Natural killer cell (primary cell): ENCODE measurements around the gene LIMK2. TPM values are rescaled to one million over a fixed set of nuclear protein-coding genes. Genes with fewer than 3 reads are reported as not detected.

Experiments
- ATAC-seq, 3 donors: fragments of 150-1000 bp in 2 of 3; fragments of 200-7000 bp in 1 of 3; cut with Tn5 transposase; 1 replicate in 1 of 3; 2 replicates in 2 of 3; pipeline ENCODE4 v1.10.0; 2021; ENCODE audit warnings: mild to moderate bottlenecking in 2 of 3, moderate library complexity in 2 of 3
- DNase-seq, 2 donors: peaks; one replicate each; pipeline versions ENCODE4 v3.0.0 to v3.0.0-alpha.2; 2013 to 2021; ENCODE audit warnings: mixed read lengths in 1 of 2
- H3K27ac ChIP-seq: one replicate; pipeline ENCODE4 v1.5.1; 2013; ENCODE audit warnings: mild to moderate bottlenecking, low read length
- H3K27me3 ChIP-seq: one replicate; pipeline ENCODE4 v1.6.1; 2013; ENCODE audit warnings: low read length; ENCODE audit not compliant: control insufficient read depth, insufficient read depth
- H3K36me3 ChIP-seq: one replicate; pipeline ENCODE4 v1.6.1; 2013; ENCODE audit warnings: low read length; ENCODE audit not compliant: control insufficient read depth, insufficient read depth
- H3K4me1 ChIP-seq: one replicate; pipeline ENCODE4 v1.6.1; 2013; ENCODE audit warnings: low read length; ENCODE audit not compliant: control insufficient read depth, insufficient read depth
- H3K4me3 ChIP-seq: one replicate; pipeline ENCODE4 v1.5.1; 2013; ENCODE audit warnings: low read length
- H3K9me3 ChIP-seq: one replicate; pipeline ENCODE4 v1.6.1; 2013; ENCODE audit warnings: low read length; ENCODE audit not compliant: control insufficient read depth, insufficient read depth
- H3K27ac Mint-ChIP-seq, 2 donors: one replicate each; pipeline ENCODE4 v1.8.0; 2022; ENCODE audit warnings: mild to moderate bottlenecking in 2 of 2, mixed read lengths in 2 of 2, moderate library complexity in 1 of 2
- H3K27me3 Mint-ChIP-seq, 2 donors: one replicate each; pipeline ENCODE4 v1.8.0; 2022; ENCODE audit warnings: low read depth in 2 of 2, mixed read lengths in 2 of 2
- H3K36me3 Mint-ChIP-seq: one replicate; pipeline ENCODE4 v1.8.0; 2022; ENCODE audit warnings: mixed read lengths
- H3K4me1 Mint-ChIP-seq, 2 donors: one replicate each; pipeline ENCODE4 v1.8.0; 2022; ENCODE audit warnings: mixed read lengths in 2 of 2
- H3K4me3 Mint-ChIP-seq: one replicate; pipeline ENCODE4 v1.8.0; 2022; ENCODE audit warnings: mild to moderate bottlenecking, moderate library complexity, mixed read lengths
- H3K9me3 Mint-ChIP-seq, 2 donors: one replicate each; pipeline ENCODE4 v1.8.0; 2022; ENCODE audit warnings: mixed read lengths in 2 of 2
- WGBS: methylation state at CpG from one replicate; pipeline ENCODE4 v1.1.7; 2013; ENCODE audit warnings: missing lambda C conversion rate; ENCODE audit not compliant: insufficient coverage; 5-methylcytosine and 5-hydroxymethylcytosine counted together
- intact Hi-C: fragments of 100-400 bp; cut with micrococcal nuclease; formaldehyde crosslinking; loops from one replicate; pipeline ENCODE4 v1.14.2; 2022
- total RNA-seq, 4 donors: library from RNA; stranded (reverse); fragments of 120-200 nt in 1 of 4; gene quantifications; one replicate each; pipeline versions ENCODE4 v1.2.3 to v1.2.4, GENCODE V29; 2013 to 2022
- TF ChIP-seq, protein P1 (sequence below): fragments of 200-600 bp; IDR thresholded peaks from one replicate; pipeline ENCODE4 v1.8.0; 2022; ENCODE audit warnings: antibody characterized with exemption

The LIMK2 gene
- total RNA-seq, 3 donors from 2014 or later (not counting 1 experiment from before 2014, with no cell fraction given) = 17.2 to 28.6 (median 19.1) TPM

DNA sequence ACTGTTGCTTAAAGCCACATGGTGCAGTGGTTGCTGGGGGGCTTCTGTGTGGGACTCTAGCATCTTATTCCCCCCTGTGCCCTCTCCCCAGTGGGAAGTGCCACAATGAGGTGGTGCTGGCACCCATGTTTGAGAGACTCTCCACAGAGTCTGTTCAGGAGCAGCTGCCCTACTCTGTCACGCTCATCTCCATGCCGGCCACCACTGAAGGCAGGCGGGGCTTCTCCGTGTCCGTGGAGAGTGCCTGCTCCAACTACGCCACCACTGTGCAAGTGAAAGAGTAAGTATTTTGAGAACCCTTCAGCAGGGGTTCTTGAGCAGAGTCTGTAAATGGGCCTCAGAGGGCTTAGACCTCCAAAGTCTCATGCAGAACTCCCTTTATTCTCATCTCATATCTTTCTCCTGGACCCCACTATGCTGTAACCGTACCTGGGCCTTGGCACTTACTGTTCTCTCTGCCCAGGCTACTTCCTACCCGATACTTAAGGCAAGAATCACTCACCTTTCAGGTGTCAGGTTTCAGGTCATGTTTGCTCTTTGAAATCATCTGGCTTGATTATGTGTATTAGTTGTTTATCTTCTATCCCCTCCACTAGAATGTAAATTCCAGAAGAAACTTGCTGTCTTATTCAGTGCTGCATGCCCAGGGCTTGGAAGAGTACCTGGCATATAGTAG, 47.8 kb downstream of the LIMK2 start:
- Histone ChIP-seq H3K4me1 (no peaks in the 10 kb centered on the region), H3K27me3 (no peaks in the 10 kb centered on the region), H3K36me3 (peaks cover 22% of the 10 kb centered on the region), H3K27ac (no peak overlapping the region), H3K4me3 (no peak overlapping the region), H3K9me3 (no peaks in the 10 kb centered on the region)
- TF ChIP-seq, protein P1, sequence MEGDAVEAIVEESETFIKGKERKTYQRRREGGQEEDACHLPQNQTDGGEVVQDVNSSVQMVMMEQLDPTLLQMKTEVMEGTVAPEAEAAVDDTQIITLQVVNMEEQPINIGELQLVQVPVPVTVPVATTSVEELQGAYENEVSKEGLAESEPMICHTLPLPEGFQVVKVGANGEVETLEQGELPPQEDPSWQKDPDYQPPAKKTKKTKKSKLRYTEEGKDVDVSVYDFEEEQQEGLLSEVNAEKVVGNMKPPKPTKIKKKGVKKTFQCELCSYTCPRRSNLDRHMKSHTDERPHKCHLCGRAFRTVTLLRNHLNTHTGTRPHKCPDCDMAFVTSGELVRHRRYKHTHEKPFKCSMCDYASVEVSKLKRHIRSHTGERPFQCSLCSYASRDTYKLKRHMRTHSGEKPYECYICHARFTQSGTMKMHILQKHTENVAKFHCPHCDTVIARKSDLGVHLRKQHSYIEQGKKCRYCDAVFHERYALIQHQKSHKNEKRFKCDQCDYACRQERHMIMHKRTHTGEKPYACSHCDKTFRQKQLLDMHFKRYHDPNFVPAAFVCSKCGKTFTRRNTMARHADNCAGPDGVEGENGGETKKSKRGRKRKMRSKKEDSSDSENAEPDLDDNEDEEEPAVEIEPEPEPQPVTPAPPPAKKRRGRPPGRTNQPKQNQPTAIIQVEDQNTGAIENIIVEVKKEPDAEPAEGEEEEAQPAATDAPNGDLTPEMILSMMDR = no peak
- no peak for ATAC-seq
- peaks cover 8 to 13% of the 10 kb centered on the region in 2 donors for H3K4me1 Mint-ChIP-seq
- 97% methylated on average over 8 of the region's 8 CpGs for WGBS
- intact Hi-C loops = no loop called here
- no peak overlapping the region for H3K4me3 Mint-ChIP-seq
- H3K9me3 Mint-ChIP-seq = no peaks in the 10 kb centered on the region
- H3K27me3 Mint-ChIP-seq = no peaks in the 10 kb centered on the region
- H3K36me3 Mint-ChIP-seq = no peaks in the 10 kb centered on the region
- H3K27ac Mint-ChIP-seq = peak overlapping the region in 1 of 2 donors; percentile 4
- DNase-seq = no peak

DNA sequence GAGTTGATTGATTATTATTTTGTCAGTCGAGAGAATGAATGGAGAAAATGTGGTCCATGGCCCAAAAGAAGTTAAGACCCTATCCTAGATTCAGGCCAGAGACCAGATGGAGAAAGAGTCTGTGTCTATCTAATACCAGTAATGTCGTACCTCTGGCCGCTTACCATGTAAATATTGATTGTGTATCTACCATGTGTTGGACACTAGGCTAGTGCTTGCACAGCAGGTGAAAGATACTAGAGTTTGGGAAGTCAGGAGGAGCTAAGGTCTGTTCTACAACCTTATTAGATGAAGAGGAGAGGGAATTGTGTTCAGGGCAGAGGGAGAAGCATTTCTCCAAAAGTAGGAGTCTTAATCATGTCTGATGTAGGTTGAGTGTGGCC, 48.4 kb downstream of the LIMK2 start:
- Mint-ChIP-seq H3K27me3 (no peaks in the 10 kb centered on the region), H3K4me3 (no peak overlapping the region), H3K9me3 (no peaks in the 10 kb centered on the region), H3K4me1 (peaks cover 3 to 8% of the 10 kb centered on the region in 2 donors), H3K36me3 (no peaks in the 10 kb centered on the region), H3K27ac (peak overlapping the region in 1 of 2 donors; percentile 4)
- no peaks in the 10 kb centered on the region for H3K9me3 ChIP-seq
- no peak for DNase-seq
- ATAC-seq = no peak
- H3K27me3 ChIP-seq = no peaks in the 10 kb centered on the region
- H3K27ac ChIP-seq = no peak overlapping the region
- TF ChIP-seq, protein P1 = no peak
- 95% methylated on average over 3 of the region's 3 CpGs for WGBS
- intact Hi-C loops = no loop called here
- H3K4me3 ChIP-seq = no peak overlapping the region
- H3K4me1 ChIP-seq = no peaks in the 10 kb centered on the region
- peaks cover 22% of the 10 kb centered on the region for H3K36me3 ChIP-seq

DNA sequence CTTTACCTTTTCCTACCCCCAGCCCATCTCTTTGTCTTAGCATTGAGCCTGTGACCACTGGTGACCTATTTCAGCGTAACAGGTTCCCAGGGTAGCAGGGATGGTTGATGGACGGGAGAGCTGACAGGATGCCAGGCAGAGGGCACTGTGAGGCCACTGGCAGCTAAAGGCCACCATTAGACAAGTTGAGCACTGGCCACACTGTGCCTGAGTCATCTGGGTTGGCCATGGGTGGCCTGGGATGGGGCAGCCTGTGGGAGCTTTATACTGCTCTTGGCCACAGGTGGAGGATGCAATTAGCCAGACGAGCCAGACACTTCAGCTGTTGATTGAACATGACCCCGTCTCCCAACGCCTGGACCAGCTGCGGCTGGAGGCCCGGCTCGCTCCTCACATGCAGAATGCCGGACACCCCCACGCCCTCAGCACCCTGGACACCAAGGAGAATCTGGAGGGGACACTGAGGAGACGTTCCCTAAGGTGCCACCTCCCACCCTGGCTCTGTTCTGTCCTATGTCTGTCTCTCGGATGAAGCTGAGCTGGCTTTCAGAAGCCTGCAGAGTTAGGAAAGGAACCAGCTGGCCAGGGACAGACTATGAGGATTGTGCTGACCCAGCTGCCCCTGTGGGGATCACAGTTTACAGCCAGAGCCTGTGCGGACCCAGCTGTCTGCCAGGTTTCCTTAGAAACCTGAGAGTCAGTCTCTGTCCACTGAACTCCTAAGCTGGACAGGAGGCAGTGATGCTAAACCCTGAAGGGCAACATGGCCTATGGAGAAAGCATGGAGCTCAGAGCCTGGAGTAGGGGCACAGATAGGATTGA, 50.4 kb downstream of the LIMK2 start:
- Histone ChIP-seq H3K9me3 (no peaks in the 10 kb centered on the region), H3K36me3 (peaks cover 28% of the 10 kb centered on the region), H3K27ac (no peak overlapping the region), H3K4me1 (no peaks in the 10 kb centered on the region), H3K27me3 (no peaks in the 10 kb centered on the region), H3K4me3 (no peak overlapping the region)
- DNase-seq (no peak), ATAC-seq (no peak)
- TF ChIP-seq, protein P1 = no peak
- Mint-ChIP-seq H3K4me3 (no peak overlapping the region), H3K9me3 (no peaks in the 10 kb centered on the region), H3K4me1 (peaks cover 0 to 5% of the 10 kb centered on the region in 2 donors), H3K36me3 (no peaks in the 10 kb centered on the region), H3K27ac (no peak overlapping the region), H3K27me3 (no peaks in the 10 kb centered on the region)
- intact Hi-C loops = no loop called here
- WGBS = 97% methylated on average over 13 of the region's 13 CpGs
